H1 (cell line): Measurements from ENCODE around the gene MCF2L2. TPM values are rescaled to one million over a fixed set of nuclear protein-coding genes. Genes with fewer than 3 reads are reported as not detected.

Source experiments
- CTCF ChIA-PET: fragments of 300-600 bp; sonication (Branson Sonifier 250); formaldehyde crosslinking; loops from one replicate; lab custom pipeline; 2021; ENCODE audit not compliant: partially characterized antibody; lab: Charles Lee
- POLR2A ChIA-PET: fragments of 300-600 bp; sonication (Branson Sonifier 250); formaldehyde crosslinking; loops from one replicate; lab custom pipeline; 2021; ENCODE audit warnings: inconsistent platforms; ENCODE audit not compliant: partially characterized antibody; lab: Charles Lee
- DNase-seq, 2 experiments: peaks; one replicate each; pipeline versions ENCODE4 v3.0.0 to v3.0.0-alpha.2; 2010 to 2022; ENCODE audit warnings: low spot score in 2 of 2, low read depth in 1 of 2, mixed read lengths in 1 of 2
- FAIRE-seq: peaks from 2 replicates; lab custom pipeline; 2011; peaks lifted over from hg19 to GRCh38; lab: Jason Lieb, UNC
- H2AFZ ChIP-seq: 2 replicates; pipeline ENCODE4 v1.8.1; 2012; ENCODE audit warnings: low read length, inconsistent platforms
- H2AK5ac ChIP-seq: 2 replicates; pipeline ENCODE4 v1.6.1; 2013; ENCODE audit warnings: low read depth, low read length
- H2BK120ac ChIP-seq: replicated peaks from 2 replicates; pipeline ENCODE3; 2013; ENCODE audit warnings: low read depth, low read length, inconsistent platforms
- H2BK12ac ChIP-seq: 2 replicates; pipeline ENCODE4 v1.6.1; 2013; ENCODE audit warnings: low read depth, low read length
- H2BK15ac ChIP-seq: 2 replicates; pipeline ENCODE4 v1.6.1; 2013; ENCODE audit warnings: low read length
- H2BK20ac ChIP-seq: 2 replicates; pipeline ENCODE4 v1.6.1; 2013; ENCODE audit warnings: low read length
- H2BK5ac ChIP-seq: 2 replicates; pipeline ENCODE4 v1.6.1; 2013; ENCODE audit warnings: low read depth, low read length
- H3K14ac ChIP-seq: 2 replicates; pipeline ENCODE4 v1.6.1; 2013; ENCODE audit warnings: inconsistent platforms; ENCODE audit not compliant: insufficient read length
- H3K18ac ChIP-seq: 2 replicates; pipeline ENCODE4 v1.6.1; 2013; ENCODE audit warnings: low read length; ENCODE audit errors: extremely low read depth
- H3K23ac ChIP-seq: 2 replicates; pipeline ENCODE4 v1.6.1; 2013; ENCODE audit warnings: inconsistent platforms; ENCODE audit not compliant: insufficient read length
- H3K23me2 ChIP-seq: 2 replicates; pipeline ENCODE4 v1.6.1; 2013; ENCODE audit warnings: low read depth, low read length
- H3K27ac ChIP-seq: 2 replicates; pipeline ENCODE4 v1.6.1; 2011; ENCODE audit warnings: low read depth, low read length, inconsistent platforms
- H3K27me3 ChIP-seq, 4 experiments: replicated peaks in 1 of 4; 1 replicate in 1 of 4; 2 replicates in 3 of 4; pipeline versions ENCODE4 v1.6.1 to v1.8.1; 2011 to 2013; ENCODE audit warnings: low read length in 3 of 4, mild to moderate bottlenecking in 3 of 4, inconsistent platforms in 2 of 4, mixed read lengths in 2 of 4, moderate library complexity in 1 of 4; ENCODE audit not compliant: control insufficient read depth in 3 of 4, insufficient read depth in 3 of 4; ENCODE audit errors: extremely low read depth in 1 of 4
- H3K36me3 ChIP-seq, 4 experiments: 2 replicates each; pipeline versions ENCODE4 v1.6.1 to v1.8.1; 2011 to 2013; ENCODE audit warnings: mild to moderate bottlenecking in 4 of 4, low read length in 3 of 4, moderate library complexity in 2 of 4, control low read depth in 1 of 4, inconsistent platforms in 1 of 4; ENCODE audit not compliant: insufficient read depth in 4 of 4, control insufficient read depth in 2 of 4
- H3K4ac ChIP-seq: replicated peaks from 2 replicates; pipeline ENCODE3; 2013; ENCODE audit warnings: low read length, low read depth, mixed read lengths, inconsistent platforms; ENCODE audit not compliant: insufficient read length
- H3K4me1 ChIP-seq, 4 experiments: replicated peaks in 1 of 4; 1 replicate in 1 of 4; 2 replicates in 3 of 4; pipeline versions ENCODE4 v1.6.1 to v1.8.1; 2011 to 2013; ENCODE audit warnings: low read length in 3 of 4, inconsistent platforms in 2 of 4, mixed read lengths in 1 of 4; ENCODE audit not compliant: insufficient read depth in 4 of 4, control insufficient read depth in 3 of 4
- H3K4me2 ChIP-seq, 2 experiments: 2 replicates each; pipeline versions ENCODE4 v1.6.1 to v1.8.1; 2011 to 2013; ENCODE audit warnings: low read depth in 2 of 2, low read length in 2 of 2, control low read depth in 1 of 2, inconsistent platforms in 1 of 2, mild to moderate bottlenecking in 1 of 2; ENCODE audit not compliant: insufficient read depth in 1 of 2
- H3K4me3 ChIP-seq, 4 experiments: fragments of 200-600, 300-600 bp in 1 of 4; sonication (generic), shearing (Covaris generic), sonication (Bioruptor Twin) in 1 of 4; 2 replicates each; pipeline versions ENCODE4 v1.5.1 to v1.8.1; 2011 to 2016; ENCODE audit warnings: low read length in 4 of 4, low read depth in 3 of 4, control low read depth in 2 of 4, inconsistent platforms in 2 of 4, mild to moderate bottlenecking in 2 of 4, mixed read lengths in 1 of 4, moderate library complexity in 1 of 4; ENCODE audit not compliant: insufficient read depth in 2 of 4; ENCODE audit errors: extremely low read depth in 1 of 4
- H3K56ac ChIP-seq: replicated peaks from 2 replicates; pipeline ENCODE3; 2013; ENCODE audit warnings: low read depth, mild to moderate bottlenecking, mixed read lengths, low read length, inconsistent platforms; ENCODE audit not compliant: insufficient read length
- H3K79me1 ChIP-seq: 2 replicates; pipeline ENCODE4 v1.6.1; 2013; ENCODE audit warnings: low read depth, low read length, control low read depth
- H3K79me2 ChIP-seq, 2 experiments: 2 replicates each; pipeline versions ENCODE4 v1.6.1 to v1.8.1; 2012 to 2013; ENCODE audit warnings: low read length in 2 of 2, mild to moderate bottlenecking in 2 of 2, inconsistent platforms in 1 of 2; ENCODE audit not compliant: insufficient read depth in 2 of 2, control insufficient read depth in 1 of 2
- H3K9ac ChIP-seq, 4 experiments: replicated peaks in 1 of 4; 1 replicate in 1 of 4; 2 replicates in 3 of 4; pipeline versions ENCODE4 v1.6.1 to v1.8.1; 2011 to 2013; ENCODE audit warnings: low read depth in 3 of 4, low read length in 3 of 4, control low read depth in 2 of 4, mild to moderate bottlenecking in 2 of 4, moderate library complexity in 2 of 4, inconsistent platforms in 1 of 4; ENCODE audit errors: extremely low read depth in 1 of 4
- H3K9me3 ChIP-seq, 2 experiments: 2 replicates each; pipeline versions ENCODE4 v1.6.1 to v1.8.1; 2012 to 2013; ENCODE audit warnings: mild to moderate bottlenecking in 2 of 2, moderate library complexity in 2 of 2, control low read depth in 1 of 2, inconsistent platforms in 1 of 2, low read depth in 1 of 2, low read length in 1 of 2, mixed read lengths in 1 of 2; ENCODE audit not compliant: insufficient read depth in 2 of 2
- H4K20me1 ChIP-seq, 2 experiments: replicated peaks in 1 of 2; 2 replicates each; pipeline versions ENCODE3 to v1.8.1; 2011 to 2013; ENCODE audit warnings: inconsistent platforms in 2 of 2, low read length in 2 of 2, mild to moderate bottlenecking in 1 of 2; ENCODE audit not compliant: insufficient read depth in 2 of 2, control insufficient read depth in 1 of 2
- H4K5ac ChIP-seq: 2 replicates; pipeline ENCODE4 v1.6.1; 2013; ENCODE audit warnings: low read length, low read depth, mixed read lengths, inconsistent platforms; ENCODE audit not compliant: insufficient read length
- H4K8ac ChIP-seq: 2 replicates; pipeline ENCODE4 v1.8.0; 2013; ENCODE audit warnings: mild to moderate bottlenecking, moderate library complexity, low read length, inconsistent platforms; ENCODE audit not compliant: insufficient read depth; ENCODE audit errors: extremely low read depth
- H4K91ac ChIP-seq: replicated peaks from 2 replicates; pipeline ENCODE3; 2013; ENCODE audit warnings: low read length, mixed read lengths, inconsistent platforms; ENCODE audit not compliant: insufficient read length
- NRF1 ChIP-seq: IDR thresholded peaks from 2 replicates; pipeline ENCODE4 v1.6.1; 2011; ENCODE audit warnings: mild to moderate bottlenecking, low read depth, low read length, improper control_type of control experiment
- POLR2AphosphoS5 ChIP-seq: IDR thresholded peaks from 2 replicates; pipeline ENCODE4 v1.6.1; 2011; ENCODE audit warnings: low read depth, low read length
- RFX5 ChIP-seq: IDR thresholded peaks from 2 replicates; pipeline ENCODE4 v1.6.1; 2011; ENCODE audit warnings: low read depth, low read length, improper control_type of control experiment, borderline replicate concordance
- SAP30 ChIP-seq: fragments of 300-600 bp; sonication (generic); IDR thresholded peaks from 2 replicates; pipeline ENCODE4 v1.7.1; 2012; ENCODE audit warnings: low read length, moderate library complexity, mild to moderate bottlenecking, inconsistent platforms; ENCODE audit not compliant: insufficient read depth, insufficient replicate concordance
- TEAD4 ChIP-seq: IDR thresholded peaks from 2 replicates; pipeline ENCODE4 v1.6.1; 2012; ENCODE audit warnings: low read depth, low read length, inconsistent platforms, mixed read lengths
- WGBS, 2 experiments: shearing (Covaris generic) in 1 of 2; methylation state at CpG; one replicate each; pipeline versions ENCODE4 v1.1.6 to v1.1.7; 2013 to 2015; ENCODE audit warnings: low lambda C conversion rate in 2 of 2, mixed read lengths in 2 of 2, inconsistent platforms in 1 of 2, low coverage in 1 of 2, missing lambda C conversion rate in 1 of 2; ENCODE audit not compliant: insufficient replicate concordance in 2 of 2, insufficient coverage in 1 of 2, insufficient read length in 1 of 2; ENCODE audit errors: extremely low coverage in 1 of 2, missing lambda C conversion rate in 1 of 2; 5-methylcytosine and 5-hydroxymethylcytosine counted together
- polyA plus RNA-seq, 7 experiments: library from polyadenylated mRNA; depleted of rRNA in 3 of 7; stranded (reverse) in 5 of 7; unstranded in 2 of 7; fragments of >200 nt in 5 of 7; fragments of 200-250 nt in 2 of 7; gene quantifications; 1 replicate in 5 of 7; 2 replicates in 1 of 7; 4 replicates in 1 of 7; pipeline versions ENCODE4 v1.2.1 to v1.2.3, GENCODE V29; 2011 to 2013; ENCODE audit warnings: missing spikeins in 2 of 7, mixed read lengths in 2 of 7
- total RNA-seq: library from RNA; stranded (reverse); fragmentation: NEBNext Ultra II Directional; extraction: Animal tissue kit (Norgen Biotek cat#: 25700); gene quantifications from 2 replicates; pipeline ENCODE4 v1.2.1, GENCODE V29; 2021

The MCF2L2 gene
- total and polyA plus RNA-seq, 2 of the 8 experiments (the other 6 are each of a cell fraction or from before 2014, with no cell fraction given): 4.1 to 13.7 TPM

GRCh38 chr3:183247011-183247589, 181.3 kb downstream of the MCF2L2 start:
- no peaks in the 10 kb centered on the region for H3K79me2 ChIP-seq
- ChIA-PET CTCF (no interaction called here), POLR2A (no interaction called here)
- H3K4me2 ChIP-seq: peak overlapping the region in 1 of 2 experiments; percentile 49; a peak in 2 of 4 replicates
- H4K8ac ChIP-seq: no peak overlapping the region
- H2BK20ac ChIP-seq: no peak overlapping the region
- H3K27ac ChIP-seq: no peak overlapping the region
- no peak overlapping the region for H3K14ac ChIP-seq
- H4K20me1 ChIP-seq: no peaks in the 10 kb centered on the region
- no peak overlapping the region for H3K18ac ChIP-seq
- peaks cover 4 to 12% (median 6%) of the 10 kb centered on the region in 4 experiments for H3K4me1 ChIP-seq
- H3K23ac ChIP-seq: no peak overlapping the region
- H3K9ac ChIP-seq: no peak overlapping the region
- no peak overlapping the region for H3K4ac ChIP-seq
- FAIRE-seq: no peak
- H2AFZ ChIP-seq: no peak overlapping the region
- no peak for TF ChIP-seq NRF1
- TF ChIP-seq SAP30: no peak
- TF ChIP-seq POLR2AphosphoS5: no peak
- TF ChIP-seq RFX5: no peak
- peak; percentile 95 for TF ChIP-seq TEAD4
- H2AK5ac ChIP-seq: 0 out of 2 replicates have a peak overlapping the region, but pooled peaks have one; percentile 9
- no peaks in the 10 kb centered on the region for H3K79me1 ChIP-seq
- 0 out of 2 replicates have a peak overlapping the region, but pooled peaks have one; percentile 55 for H2BK5ac ChIP-seq
- H3K36me3 ChIP-seq: no peaks in the 10 kb centered on the region
- no peak overlapping the region for H2BK120ac ChIP-seq
- H4K91ac ChIP-seq: no peak overlapping the region
- no peak overlapping the region for H3K4me3 ChIP-seq
- peaks cover 12% of the 10 kb centered on the region in 2 experiments for H3K9me3 ChIP-seq
- H3K27me3 ChIP-seq: peaks cover 0 to 2% (median under 1%) of the 10 kb centered on the region in 4 experiments; a peak in 5 of 7 replicates
- H2BK15ac ChIP-seq: 0 out of 2 replicates have a peak overlapping the region, but pooled peaks have one; percentile 12
- no peaks in the 10 kb centered on the region for H3K23me2 ChIP-seq
- WGBS, 2 experiments: 72% methylated on average over 6 of the region's 6 CpGs; no CpG with 5 or more reads in 1 of the 2 experiments
- no peak overlapping the region for H4K5ac ChIP-seq
- H3K56ac ChIP-seq: no peak overlapping the region
- H2BK12ac ChIP-seq: no peak overlapping the region
- DNase-seq: peak in 1 of 2 experiments; percentile 32
